Ascending aorta (tissue), 2 donors: Measurements from ENCODE around the gene FAM131B. TPM values are rescaled to one million over a fixed set of nuclear protein-coding genes. Genes with fewer than 3 reads are reported as not detected.

ENCODE experiments used
- DNase-seq, 2 donors: peaks; one replicate each; pipeline ENCODE4 v3.0.0-alpha.2; 2019; ENCODE audit warnings: low spot score in 2 of 2
- H3K27ac ChIP-seq, 2 donors: fragments of 200-600 bp; sonication (generic); one replicate each; pipeline ENCODE4 v1.5.1; 2016 to 2017; ENCODE audit warnings: mild to moderate bottlenecking in 1 of 2
- H3K27me3 ChIP-seq: fragments of 200-600 bp; sonication (generic); one replicate; pipeline ENCODE4 v1.5.1; 2017
- H3K36me3 ChIP-seq, 2 donors: fragments of 200-600 bp; sonication (generic); one replicate each; pipeline ENCODE4 v1.5.1; 2016
- H3K4me1 ChIP-seq, 2 donors: fragments of 200-600 bp; sonication (generic); one replicate each; pipeline ENCODE4 v1.5.1; 2016 to 2017; ENCODE audit warnings: mild to moderate bottlenecking in 1 of 2
- H3K4me3 ChIP-seq, 2 donors: fragments of 200-600 bp; sonication (generic); one replicate each; pipeline ENCODE4 v1.5.1; 2016 to 2017; ENCODE audit warnings: mild to moderate bottlenecking in 1 of 2
- H3K9me3 ChIP-seq, 2 donors: fragments of 200-600 bp; sonication (generic); one replicate each; pipeline ENCODE4 v1.5.1; 2016
- intact Hi-C: fragments of 100-400 bp; cut with DNase I; formaldehyde crosslinking; loops from one replicate; pipeline ENCODE4 v1.15.1; 2023
- total RNA-seq: library from RNA; depleted of rRNA; stranded (reverse); fragments of >200 nt; gene quantifications from one replicate; pipeline ENCODE4 v1.1.0, GENCODE V29; 2016
- TF ChIP-seq, protein P1 (sequence below), 3 experiments: fragments of 200-600 bp in 2 of 3; fragments of 450-650 bp in 1 of 3; sonication (generic) in 2 of 3; IDR thresholded peaks; one replicate each; pipeline ENCODE4 v1.5.1; 2016 to 2019; ENCODE audit warnings: antibody characterized with exemption in 3 of 3, mild to moderate bottlenecking in 1 of 3, moderate library complexity in 1 of 3

FAM131B gene
- total RNA-seq, 1 donor from 2014 or later = 0.53 TPM

DNA sequence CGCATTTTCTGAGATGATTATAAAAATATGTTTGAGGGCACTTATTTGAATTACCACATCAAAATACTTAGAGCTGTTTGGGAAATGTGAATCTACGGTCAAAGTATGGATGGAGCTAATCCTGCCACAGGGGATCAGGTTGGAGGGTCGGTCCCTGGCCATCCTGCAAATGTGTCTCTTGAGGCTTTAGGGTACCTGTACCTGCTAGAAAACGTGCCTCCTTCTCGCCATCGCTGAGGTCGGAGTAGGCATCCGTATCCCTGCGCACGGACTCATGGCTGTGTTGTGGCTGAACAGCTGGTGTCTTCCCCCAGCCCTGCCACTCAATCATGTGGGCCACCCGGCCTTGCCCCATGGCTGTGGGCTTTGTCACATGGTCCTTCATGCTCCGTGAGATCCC lies 3.9 kb downstream of the FAM131B start:
- Histone ChIP-seq H3K27me3 (no peaks in the 10 kb centered on the region), H3K4me3 (no peak overlapping the region), H3K36me3 (no peaks in the 10 kb centered on the region), H3K9me3 (no peaks in the 10 kb centered on the region), H3K4me1 (peaks cover 0 to 8% of the 10 kb centered on the region in 2 donors), H3K27ac (no peak overlapping the region)
- TF ChIP-seq, protein P1, sequence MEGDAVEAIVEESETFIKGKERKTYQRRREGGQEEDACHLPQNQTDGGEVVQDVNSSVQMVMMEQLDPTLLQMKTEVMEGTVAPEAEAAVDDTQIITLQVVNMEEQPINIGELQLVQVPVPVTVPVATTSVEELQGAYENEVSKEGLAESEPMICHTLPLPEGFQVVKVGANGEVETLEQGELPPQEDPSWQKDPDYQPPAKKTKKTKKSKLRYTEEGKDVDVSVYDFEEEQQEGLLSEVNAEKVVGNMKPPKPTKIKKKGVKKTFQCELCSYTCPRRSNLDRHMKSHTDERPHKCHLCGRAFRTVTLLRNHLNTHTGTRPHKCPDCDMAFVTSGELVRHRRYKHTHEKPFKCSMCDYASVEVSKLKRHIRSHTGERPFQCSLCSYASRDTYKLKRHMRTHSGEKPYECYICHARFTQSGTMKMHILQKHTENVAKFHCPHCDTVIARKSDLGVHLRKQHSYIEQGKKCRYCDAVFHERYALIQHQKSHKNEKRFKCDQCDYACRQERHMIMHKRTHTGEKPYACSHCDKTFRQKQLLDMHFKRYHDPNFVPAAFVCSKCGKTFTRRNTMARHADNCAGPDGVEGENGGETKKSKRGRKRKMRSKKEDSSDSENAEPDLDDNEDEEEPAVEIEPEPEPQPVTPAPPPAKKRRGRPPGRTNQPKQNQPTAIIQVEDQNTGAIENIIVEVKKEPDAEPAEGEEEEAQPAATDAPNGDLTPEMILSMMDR (IDR thresholded peaks at IDR 0.05) = no peak
- intact Hi-C loops = no loop called here
- no peak for DNase-seq

DNA sequence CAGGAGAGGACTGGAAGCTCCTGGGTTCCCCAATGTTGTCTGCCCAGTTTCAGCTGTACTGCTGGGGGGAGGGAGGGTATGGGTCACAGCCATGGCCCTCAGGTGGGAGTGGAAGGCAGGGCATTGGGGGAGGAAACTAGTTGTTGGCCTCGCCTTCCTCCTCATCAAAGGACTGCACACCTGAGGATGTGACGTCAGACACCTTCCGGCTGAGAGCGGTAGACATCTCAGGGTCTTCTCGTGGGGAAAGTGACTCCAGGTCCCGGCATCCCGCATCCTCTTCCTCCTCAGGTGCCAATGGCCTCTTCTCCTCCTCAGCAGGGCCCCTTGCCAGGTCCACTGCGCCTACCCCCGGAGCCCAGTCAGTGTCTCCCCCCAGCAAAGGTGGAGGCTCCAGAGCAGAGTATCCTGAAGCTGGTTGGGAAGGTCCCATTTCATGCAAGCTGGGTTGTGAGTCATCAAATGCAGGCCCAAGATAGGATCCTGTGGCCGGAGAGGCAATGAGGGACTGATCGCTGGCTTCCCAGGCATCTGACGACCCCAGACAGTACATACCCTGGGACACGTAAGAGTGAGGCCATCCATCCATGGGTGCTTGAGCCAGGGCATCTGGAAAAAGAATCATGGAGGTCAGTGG lies 6.0 kb downstream of the FAM131B start:
- H3K4me1 ChIP-seq = no peaks in the 10 kb centered on the region
- no peaks in the 10 kb centered on the region for H3K9me3 ChIP-seq
- no peaks in the 10 kb centered on the region for H3K27me3 ChIP-seq
- no peak overlapping the region for H3K27ac ChIP-seq
- no peaks in the 10 kb centered on the region for H3K36me3 ChIP-seq
- DNase-seq = no peak
- no peak overlapping the region for H3K4me3 ChIP-seq
- intact Hi-C loops = no loop called here
- TF ChIP-seq, protein P1 (IDR thresholded peaks at IDR 0.05) = no peak

DNA sequence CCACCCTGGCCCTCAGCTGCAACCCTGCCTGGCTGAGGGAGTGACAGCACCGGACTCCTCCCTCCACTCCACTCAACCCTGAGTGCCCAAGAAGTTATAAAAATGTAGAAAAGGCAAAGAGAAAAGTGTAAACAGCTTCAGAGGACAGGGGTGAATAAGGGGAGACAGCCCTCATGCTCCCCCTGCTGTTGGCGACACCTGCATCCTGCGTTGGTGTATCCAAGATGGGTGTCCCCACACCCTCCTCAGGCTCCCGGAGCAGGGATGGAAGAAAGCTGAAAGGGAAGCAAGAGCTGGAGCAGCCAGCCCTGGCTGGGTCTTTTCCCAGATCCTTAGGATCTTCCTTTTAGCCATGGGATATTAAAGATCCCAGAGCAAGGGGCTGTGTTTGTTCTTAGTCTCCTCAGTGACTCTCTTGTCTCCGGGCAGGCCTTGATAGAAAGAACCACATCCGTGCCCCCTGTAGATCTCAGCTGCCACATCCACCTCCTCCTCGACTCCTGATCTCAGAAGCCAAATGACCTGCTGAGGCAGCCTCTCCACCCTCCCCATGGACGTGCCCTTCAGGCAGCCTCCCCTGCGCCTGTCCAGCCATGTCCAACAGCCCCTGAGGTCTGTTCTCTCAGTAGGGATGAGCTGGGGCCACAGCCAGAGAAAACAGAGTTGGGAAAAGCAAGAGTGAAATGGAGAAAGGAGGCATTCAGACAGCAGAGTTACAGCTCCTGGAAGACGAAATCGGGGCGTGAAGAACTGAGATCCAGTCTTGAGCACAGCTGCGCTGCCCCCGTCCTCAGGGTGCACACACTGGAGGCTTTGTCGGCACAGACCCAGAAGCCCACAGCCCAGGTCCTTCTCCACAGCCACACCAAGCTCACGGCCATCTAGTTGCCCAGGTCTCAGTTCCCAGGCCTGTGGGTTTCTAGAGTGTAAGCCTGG lies 6.8 kb downstream of the FAM131B start:
- intact Hi-C loops = no loop called here

DNA sequence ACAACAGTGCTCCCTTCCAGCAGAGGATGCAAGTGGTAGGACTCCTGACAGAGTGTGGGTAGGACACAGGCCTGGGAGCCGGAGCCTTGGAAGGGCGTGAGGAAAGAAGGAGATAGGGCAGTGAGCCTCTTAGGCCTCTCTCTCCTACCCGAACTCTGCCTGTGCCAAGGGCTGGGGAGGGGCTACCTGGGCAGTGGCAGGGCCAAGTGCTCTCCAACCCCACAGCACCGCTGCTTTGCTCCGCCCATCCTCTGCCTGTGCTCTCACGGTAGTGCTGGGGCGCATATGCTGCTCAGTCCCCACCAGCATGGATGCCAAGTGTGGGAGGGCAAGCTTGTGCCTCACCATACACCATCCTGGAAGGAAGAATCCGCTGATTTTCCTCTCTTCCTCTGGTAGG lies 7.5 kb downstream of the FAM131B start:
- Histone ChIP-seq H3K9me3 (no peaks in the 10 kb centered on the region), H3K4me3 (no peak overlapping the region), H3K27ac (no peak overlapping the region), H3K4me1 (no peaks in the 10 kb centered on the region), H3K27me3 (no peaks in the 10 kb centered on the region), H3K36me3 (no peaks in the 10 kb centered on the region)
- DNase-seq = no peak
- TF ChIP-seq, protein P1 (IDR thresholded peaks at IDR 0.05) = no peak
- intact Hi-C loops = no loop called here

More for the DNA sequence above, 6.8 kb downstream of the FAM131B start:
- H3K27ac ChIP-seq = no peak overlapping the region
- no peak for DNase-seq
- no peak overlapping the region for H3K4me3 ChIP-seq
- H3K9me3 ChIP-seq = no peaks in the 10 kb centered on the region
- H3K36me3 ChIP-seq = no peaks in the 10 kb centered on the region
- TF ChIP-seq, protein P1 (IDR thresholded peaks at IDR 0.05) = no peak
- no peaks in the 10 kb centered on the region for H3K27me3 ChIP-seq
- H3K4me1 ChIP-seq = no peaks in the 10 kb centered on the region

DNA sequence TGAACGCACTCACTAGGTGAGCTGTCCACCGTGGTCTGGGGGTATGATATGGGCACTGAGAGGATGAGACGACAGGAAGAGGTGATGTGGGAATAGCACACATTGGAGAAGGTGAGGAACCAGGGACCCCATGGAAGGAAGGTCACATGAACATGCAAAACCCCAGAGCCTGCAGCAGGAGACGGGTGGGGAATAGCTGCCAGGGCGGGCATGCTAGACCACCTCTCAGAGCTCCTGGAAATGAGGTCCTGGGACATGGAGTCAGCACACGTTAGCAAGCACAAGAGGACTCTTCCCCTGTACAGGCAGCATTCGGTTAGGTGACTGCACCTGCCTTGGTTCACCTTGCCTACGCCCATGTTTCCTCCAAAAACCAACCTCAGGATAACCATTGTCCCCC lies 8.1 kb downstream of the FAM131B start:
- H3K27me3 ChIP-seq = no peaks in the 10 kb centered on the region
- intact Hi-C loops = no loop called here
- H3K9me3 ChIP-seq = no peaks in the 10 kb centered on the region
- H3K4me3 ChIP-seq = no peak overlapping the region
- TF ChIP-seq, protein P1 (IDR thresholded peaks at IDR 0.05) = no peak
- H3K27ac ChIP-seq = no peak overlapping the region
- H3K36me3 ChIP-seq = no peaks in the 10 kb centered on the region
- no peaks in the 10 kb centered on the region for H3K4me1 ChIP-seq
- no peak for DNase-seq
